Cerebellar cortex (tissue), 1 donor: ENCODE data around the gene ZNF100.

Experiments
- DNase-seq: peaks from one replicate; pipeline ENCODE4 v3.0.0-alpha.2; 2015; ENCODE audit warnings: low spot score

The ZNF100 gene

GRCh38 chr19:21704320-21704719, 63.1 kb downstream of the ZNF100 start:
- no peak for DNase-seq

GRCh38 chr19:21699197-21699596, 68.2 kb downstream of the ZNF100 start:
- no peak for DNase-seq

DNA sequence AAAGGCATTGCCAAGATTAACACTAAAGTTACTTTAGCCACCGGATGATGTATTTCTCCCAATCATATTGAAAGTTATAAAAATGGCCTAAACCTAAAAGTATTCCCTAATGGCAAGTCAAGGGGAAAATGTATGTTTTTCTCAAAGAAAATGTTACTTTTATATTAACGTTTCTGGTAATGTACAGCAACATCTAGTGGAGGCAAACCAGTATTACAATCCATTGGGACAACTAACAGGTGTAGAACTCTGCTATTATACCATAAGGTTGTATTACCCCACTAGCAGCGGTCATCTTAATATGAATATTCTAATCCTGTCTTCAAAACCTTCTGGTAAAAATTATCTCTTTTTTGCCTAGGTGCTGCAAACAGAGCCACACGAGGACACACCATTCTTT, 69.2 kb downstream of the ZNF100 start:
- DNase-seq = peak; percentile 67

DNA sequence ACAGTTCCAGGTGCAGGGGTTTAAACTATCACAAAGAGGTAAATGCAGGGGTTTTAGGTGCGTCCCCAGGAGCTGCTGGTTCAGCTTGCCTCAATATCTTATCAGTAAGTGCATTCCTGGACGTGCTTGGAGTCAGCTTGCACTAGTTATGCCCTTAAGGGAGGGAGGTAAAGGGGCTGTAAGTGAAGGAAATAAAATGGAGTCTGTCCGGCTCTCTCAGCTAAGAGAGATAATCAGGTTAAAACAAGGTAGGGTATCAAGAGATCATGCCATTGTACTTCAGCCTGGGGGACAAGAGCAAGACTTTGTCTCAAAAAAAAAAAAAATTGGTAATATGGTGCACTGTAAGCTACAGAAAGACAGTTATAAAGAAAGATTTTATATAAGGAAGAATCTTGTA, 69.7 kb downstream of the ZNF100 start:
- no peak for DNase-seq

- no peak for DNase-seq
Observed at GRCh38 chr19:21694171-21694906, 73.0 kb downstream of the ZNF100 start.

- DNase-seq = no peak
Observed at GRCh38 chr19:21693399-21693798, 74.0 kb downstream of the ZNF100 start.

GRCh38 chr19:21691661-21692060, 75.7 kb downstream of the ZNF100 start:
- DNase-seq = peak; percentile 44

- no peak for DNase-seq
Observed at GRCh38 chr19:21688464-21688863, 78.9 kb downstream of the ZNF100 start.

DNA sequence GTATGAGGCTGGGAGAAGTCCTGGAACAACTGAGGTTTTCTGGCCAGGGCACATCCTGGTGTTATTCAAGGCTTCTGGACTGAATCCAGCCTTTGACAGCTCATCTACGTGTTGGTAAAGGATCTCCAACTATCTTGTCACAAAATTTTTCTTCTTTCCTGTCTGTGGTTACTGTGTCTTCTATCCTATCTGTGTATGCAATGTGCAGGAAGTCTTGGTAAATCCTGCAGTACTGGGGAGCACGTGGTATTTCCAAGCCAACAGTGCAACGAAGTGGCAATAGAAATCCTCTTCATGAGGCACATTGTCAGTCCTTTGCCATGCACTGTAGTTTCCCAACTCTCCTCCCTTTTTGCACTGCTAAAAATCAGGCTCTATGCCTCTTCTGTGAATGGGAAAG, 86.7 kb downstream of the ZNF100 start:
- no peak for DNase-seq

DNA sequence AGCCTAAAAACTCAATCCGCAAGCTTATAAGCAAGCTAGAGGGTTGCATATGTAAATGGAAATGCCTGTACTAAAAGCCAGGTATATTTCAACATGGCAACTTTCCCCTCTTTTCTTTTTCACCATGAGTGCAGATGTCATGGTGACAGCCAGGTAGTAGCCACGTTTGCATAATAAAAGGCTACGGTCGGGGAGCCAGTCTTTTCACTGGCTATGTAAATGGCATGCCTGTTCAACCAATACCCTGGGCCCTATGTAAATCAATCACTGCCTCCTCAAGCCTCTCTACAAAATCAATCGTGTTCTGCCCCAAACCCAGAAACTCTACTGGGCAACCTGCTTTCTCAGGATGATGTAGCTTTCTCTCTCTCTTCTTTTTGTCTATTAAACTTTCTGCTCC, 87.4 kb downstream of the ZNF100 start:
- DNase-seq = no peak

GRCh38 chr19:21677696-21678418, 89.5 kb downstream of the ZNF100 start:
- peak; percentile 76 for DNase-seq

DNA sequence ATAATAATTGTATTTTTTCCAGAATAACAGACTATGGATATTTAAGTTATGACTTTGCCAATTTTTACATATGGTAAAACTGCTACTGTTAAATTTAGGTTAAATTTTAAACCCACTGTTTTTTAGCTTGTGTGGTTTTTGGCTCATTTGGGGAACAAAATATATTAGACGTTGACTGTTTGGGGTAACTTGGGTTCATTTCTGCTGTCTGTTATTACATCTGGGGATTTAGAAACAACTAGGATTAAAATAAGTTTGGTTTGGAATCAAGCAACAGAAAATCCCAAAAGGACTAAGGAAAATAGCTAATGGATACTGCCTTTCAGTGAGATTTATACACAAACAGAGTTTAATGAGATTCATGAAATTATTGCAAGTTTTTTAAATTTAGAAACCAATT, 92.9 kb downstream of the ZNF100 start:
- no peak for DNase-seq

DNA sequence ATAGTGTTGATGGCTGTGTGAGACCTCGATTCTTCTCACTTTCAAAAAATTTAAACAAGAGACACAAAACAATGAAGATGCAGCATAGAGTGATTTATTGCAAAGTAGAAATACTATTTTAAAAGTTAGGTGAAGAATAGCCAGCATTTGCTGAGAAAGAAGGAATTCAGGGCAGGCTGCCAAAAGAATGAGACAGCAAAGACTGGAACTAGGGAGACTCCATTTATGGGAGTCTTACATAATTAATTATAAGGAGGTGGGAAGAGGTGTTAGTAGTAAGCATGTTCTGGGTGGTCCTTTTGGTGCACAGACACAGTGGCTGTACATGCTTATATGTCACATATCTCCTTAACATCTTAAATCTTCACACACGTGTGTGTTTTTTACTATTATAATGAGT, 93.9 kb downstream of the ZNF100 start:
- peak; percentile 33 for DNase-seq
